Colonic mucosa (tissue), 4 donors: ENCODE measurements around the gene MRPS25. TPM values are rescaled to one million over a fixed set of nuclear protein-coding genes. Genes with fewer than 3 reads are reported as not detected.

Experiments used
- DNase-seq: peaks from one replicate; pipeline ENCODE4 v3.0.0-alpha.2; 2020
- H3K27ac ChIP-seq: fragments of 200-600 bp; one replicate; pipeline ENCODE4 v1.8.0; 2021
- H3K27me3 ChIP-seq: fragments of 200-600 bp; one replicate; pipeline ENCODE4 v1.8.0; 2021
- H3K36me3 ChIP-seq: fragments of 200-600 bp; one replicate; pipeline ENCODE4 v1.8.0; 2021
- H3K4me1 ChIP-seq: fragments of 200-600 bp; one replicate; pipeline ENCODE4 v1.8.0; 2021; ENCODE audit warnings: mild to moderate bottlenecking
- H3K4me3 ChIP-seq: fragments of 200-600 bp; one replicate; pipeline ENCODE4 v1.8.0; 2021
- H3K9ac ChIP-seq, 2 donors: one replicate each; pipeline ENCODE4 v1.7.0; 2013; ENCODE audit warnings: control low read depth in 2 of 2, low read depth in 2 of 2, low read length in 2 of 2
- H3K9me3 ChIP-seq: fragments of 200-600 bp; one replicate; pipeline ENCODE4 v1.8.0; 2021
- CTCF ChIP-seq: fragments of 200-600 bp; IDR thresholded peaks from one replicate; pipeline ENCODE4 v1.8.0; 2022; ENCODE audit warnings: antibody characterized with exemption, mild to moderate bottlenecking
- intact Hi-C: fragments of 100-400 bp; cut with DNase I; formaldehyde crosslinking; loops from one replicate; pipeline ENCODE4 v1.14.1; 2022
- total RNA-seq, 2 donors: library from RNA; stranded (reverse); fragmentation: NEBNext Ultra II Directional in 1 of 2; extraction: Animal tissue kit (Norgen Biotek cat#: 25700) in 1 of 2; gene quantifications; one replicate each; pipeline ENCODE4 v1.2.1, GENCODE V29; 2021
- donor health status: healthy.
- donor health status: DM: no; HTN: no; CAD: no.
- donor health status: DM: no; HTN: no; CAD: no.

The MRPS25 gene
- total RNA-seq, 2 donors from 2014 or later = 53.3 to 117 TPM

GRCh38 chr3:15081960-15082664 is 17.0 kb upstream of the MRPS25 start:
- no peak overlapping the region for H3K9ac ChIP-seq
- no peak overlapping the region for H3K4me3 ChIP-seq
- intact Hi-C loops = no loop called here
- H3K36me3 ChIP-seq = peaks cover 34% of the 10 kb centered on the region
- H3K27ac ChIP-seq = no peak overlapping the region
- TF ChIP-seq CTCF = no peak
- no peaks in the 10 kb centered on the region for H3K9me3 ChIP-seq
- no peak for DNase-seq
- no peaks in the 10 kb centered on the region for H3K27me3 ChIP-seq
- no peaks in the 10 kb centered on the region for H3K4me1 ChIP-seq

- no peak for TF ChIP-seq CTCF
- H3K27ac ChIP-seq = no peak overlapping the region
- H3K9ac ChIP-seq = no peak overlapping the region
- peaks cover 30% of the 10 kb centered on the region for H3K36me3 ChIP-seq
- H3K9me3 ChIP-seq = no peaks in the 10 kb centered on the region
- DNase-seq = no peak
- no peak overlapping the region for H3K4me3 ChIP-seq
- intact Hi-C loops = no loop called here
- no peaks in the 10 kb centered on the region for H3K4me1 ChIP-seq
- H3K27me3 ChIP-seq = no peaks in the 10 kb centered on the region
Observed at GRCh38 chr3:15079091-15079490, 14.0 kb upstream of the MRPS25 start.

GRCh38 chr3:15074500-15074899 is 9.4 kb upstream of the MRPS25 start:
- no peak overlapping the region for H3K27ac ChIP-seq
- H3K9ac ChIP-seq = no peak overlapping the region
- H3K4me1 ChIP-seq = no peaks in the 10 kb centered on the region
- no peak overlapping the region for H3K4me3 ChIP-seq
- H3K27me3 ChIP-seq = no peaks in the 10 kb centered on the region
- no peaks in the 10 kb centered on the region for H3K9me3 ChIP-seq
- H3K36me3 ChIP-seq = peaks cover 10% of the 10 kb centered on the region
- no peak for TF ChIP-seq CTCF
- intact Hi-C loops = no loop called here
- no peak for DNase-seq

- Histone ChIP-seq H3K27me3 (no peaks in the 10 kb centered on the region), H3K36me3 (peaks cover 4% of the 10 kb centered on the region), H3K9me3 (no peaks in the 10 kb centered on the region), H3K27ac (no peak overlapping the region), H3K4me1 (no peaks in the 10 kb centered on the region), H3K4me3 (no peak overlapping the region), H3K9ac (no peak overlapping the region)
- TF ChIP-seq CTCF = no peak
- intact Hi-C loops = no loop called here
- DNase-seq = no peak
Observed at GRCh38 chr3:15071699-15072098, 6.6 kb upstream of the MRPS25 start.

- Histone ChIP-seq H3K27me3 (no peaks in the 10 kb centered on the region), H3K4me3 (no peak overlapping the region), H3K4me1 (no peaks in the 10 kb centered on the region), H3K9me3 (no peaks in the 10 kb centered on the region), H3K36me3 (no peaks in the 10 kb centered on the region), H3K9ac (no peak overlapping the region), H3K27ac (no peak overlapping the region)
- intact Hi-C loops = no loop called here
- TF ChIP-seq CTCF = no peak
- no peak for DNase-seq
Observed at GRCh38 chr3:15069441-15069840, 4.3 kb upstream of the MRPS25 start.
